Measurements from ENCODE around the gene CCDC51.

Gene CCDC51

DNA sequence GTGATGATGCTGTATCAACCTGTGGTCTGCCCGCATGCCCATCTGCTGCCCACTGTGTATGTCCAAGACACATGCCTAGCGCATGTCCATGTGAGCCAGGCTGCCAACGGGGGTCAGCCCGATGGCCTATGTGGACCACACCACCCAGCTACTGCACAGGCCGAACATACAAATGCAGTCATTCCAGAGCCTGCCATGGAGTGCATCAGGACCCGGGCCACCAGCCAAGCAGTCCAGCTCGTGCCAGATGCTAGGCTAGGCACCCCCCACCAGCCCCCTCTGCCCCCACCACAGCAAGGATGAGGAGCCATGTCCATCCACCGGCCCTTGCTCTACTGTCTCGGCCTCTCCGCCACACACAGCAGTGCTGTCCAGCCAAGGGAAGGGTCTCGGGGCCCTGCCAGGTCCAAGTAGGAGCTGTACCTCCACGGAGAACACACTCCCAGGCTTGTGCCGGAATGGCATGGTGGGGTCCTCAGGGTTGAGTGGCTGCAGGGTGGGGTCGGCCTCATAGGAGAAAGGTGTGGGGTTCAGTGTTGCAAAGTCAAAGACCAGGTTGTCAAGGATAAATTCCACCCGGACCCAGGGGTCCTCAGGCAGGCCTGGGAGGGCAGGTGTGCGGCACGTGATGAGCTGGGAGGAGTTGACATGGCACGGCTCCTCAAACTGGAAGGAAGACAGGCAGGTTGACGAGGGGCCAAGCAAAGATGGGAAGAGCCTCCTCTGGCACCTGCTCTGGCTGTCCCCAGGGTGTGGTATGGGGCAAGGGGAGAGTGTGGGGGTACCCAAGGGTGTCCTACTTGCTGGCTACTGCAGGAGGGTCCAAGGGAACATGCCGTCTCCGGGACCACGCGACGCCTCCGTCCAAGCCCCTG is 25.3 kb downstream of the CCDC51 start:
- DNase-seq (ENCODE audit: low read depth), result no peak
- TF ChIP-seq, protein P1, sequence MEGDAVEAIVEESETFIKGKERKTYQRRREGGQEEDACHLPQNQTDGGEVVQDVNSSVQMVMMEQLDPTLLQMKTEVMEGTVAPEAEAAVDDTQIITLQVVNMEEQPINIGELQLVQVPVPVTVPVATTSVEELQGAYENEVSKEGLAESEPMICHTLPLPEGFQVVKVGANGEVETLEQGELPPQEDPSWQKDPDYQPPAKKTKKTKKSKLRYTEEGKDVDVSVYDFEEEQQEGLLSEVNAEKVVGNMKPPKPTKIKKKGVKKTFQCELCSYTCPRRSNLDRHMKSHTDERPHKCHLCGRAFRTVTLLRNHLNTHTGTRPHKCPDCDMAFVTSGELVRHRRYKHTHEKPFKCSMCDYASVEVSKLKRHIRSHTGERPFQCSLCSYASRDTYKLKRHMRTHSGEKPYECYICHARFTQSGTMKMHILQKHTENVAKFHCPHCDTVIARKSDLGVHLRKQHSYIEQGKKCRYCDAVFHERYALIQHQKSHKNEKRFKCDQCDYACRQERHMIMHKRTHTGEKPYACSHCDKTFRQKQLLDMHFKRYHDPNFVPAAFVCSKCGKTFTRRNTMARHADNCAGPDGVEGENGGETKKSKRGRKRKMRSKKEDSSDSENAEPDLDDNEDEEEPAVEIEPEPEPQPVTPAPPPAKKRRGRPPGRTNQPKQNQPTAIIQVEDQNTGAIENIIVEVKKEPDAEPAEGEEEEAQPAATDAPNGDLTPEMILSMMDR (conservative IDR thresholded peaks at IDR 0.05; ENCODE audit: low read depth, low read length), result no peak
- no peak overlapping the region for H3K4me3 ChIP-seq (ENCODE audit: low read depth, low read length)

DNA sequence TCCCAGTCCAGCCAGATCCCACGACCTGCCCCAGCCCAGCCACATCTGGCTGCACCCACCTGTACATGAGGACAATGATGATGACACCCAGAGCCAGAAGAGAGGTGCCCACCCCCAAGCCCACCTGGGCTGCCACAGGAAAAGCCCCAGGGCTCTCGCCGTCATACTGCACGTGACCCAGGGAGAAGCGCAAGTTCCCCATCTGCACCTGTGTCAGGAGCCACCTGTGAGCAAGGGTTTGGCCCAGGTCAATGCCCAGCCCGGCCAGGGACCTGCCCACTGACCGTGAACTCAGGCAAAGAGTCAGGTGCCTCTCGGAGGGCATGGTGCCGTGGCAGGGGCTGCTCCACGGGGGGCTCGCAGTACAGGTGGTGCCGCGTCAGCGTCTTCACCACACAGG is 26.3 kb downstream of the CCDC51 start:
- TF ChIP-seq, protein P1 (conservative IDR thresholded peaks at IDR 0.05; ENCODE audit: low read depth, low read length), result no peak
- H3K4me3 ChIP-seq (ENCODE audit: low read depth, low read length), result no peak overlapping the region
- DNase-seq (ENCODE audit: low read depth), result no peak

DNA sequence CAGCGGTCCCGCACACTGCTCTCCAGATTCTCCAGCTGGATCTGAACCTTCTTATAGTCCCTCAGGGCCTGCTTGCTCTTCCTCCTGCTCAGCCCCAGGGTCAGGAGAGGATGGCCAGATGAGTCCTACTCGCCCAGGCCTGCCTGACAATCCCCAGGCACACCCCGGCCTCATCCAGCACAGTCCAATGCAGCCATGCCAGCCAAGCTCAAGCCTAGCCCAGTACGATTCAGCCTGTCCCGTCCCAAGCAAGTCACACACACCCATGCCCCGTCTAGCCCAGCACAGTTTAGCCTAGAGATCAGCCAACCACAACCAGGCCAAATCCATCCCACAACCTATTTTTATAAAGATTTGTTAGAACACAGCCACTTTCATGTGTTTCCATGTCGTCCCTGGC is 26.8 kb downstream of the CCDC51 start:
- H3K4me3 ChIP-seq (ENCODE audit: low read depth, low read length), result no peak overlapping the region
- no peak for DNase-seq (ENCODE audit: low read depth)
- TF ChIP-seq, protein P1 (conservative IDR thresholded peaks at IDR 0.05; ENCODE audit: low read depth, low read length), result no peak

DNA sequence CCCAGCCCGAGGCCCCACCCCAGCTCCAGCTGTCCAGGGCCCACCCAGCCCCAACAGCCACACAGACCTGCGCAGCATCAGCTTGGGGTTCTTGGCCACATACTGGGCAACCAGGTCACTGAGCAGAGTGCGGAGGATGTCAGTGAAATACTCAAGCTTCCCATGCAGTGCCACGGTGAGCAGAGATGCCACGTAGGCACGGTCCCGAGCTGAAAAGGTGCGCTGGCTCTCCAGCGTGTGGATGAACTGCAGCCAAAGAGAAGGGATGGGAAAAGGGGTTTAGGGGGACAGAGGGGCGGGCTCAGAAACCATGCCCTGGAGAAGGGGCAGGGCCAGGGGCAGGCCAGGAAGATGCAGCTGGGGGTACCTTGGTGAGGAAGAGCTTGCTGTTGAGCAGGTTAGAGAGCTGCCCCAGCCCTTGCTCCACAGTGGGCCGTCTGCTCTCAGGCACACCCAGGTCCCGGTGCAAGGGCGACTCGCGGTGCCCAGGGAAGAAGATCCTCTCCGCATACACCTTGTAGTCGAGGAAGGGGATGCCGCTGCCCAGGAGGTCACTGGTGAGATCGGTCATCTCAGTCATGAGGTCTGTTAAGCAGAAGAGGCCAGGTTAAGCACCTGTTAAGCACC is 27.4 kb downstream of the CCDC51 start:
- TF ChIP-seq, protein P1 (conservative IDR thresholded peaks at IDR 0.05; ENCODE audit: low read depth, low read length), result no peak
- no peak for DNase-seq (ENCODE audit: low read depth)
- no peak overlapping the region for H3K4me3 ChIP-seq (ENCODE audit: low read depth, low read length)

DNA sequence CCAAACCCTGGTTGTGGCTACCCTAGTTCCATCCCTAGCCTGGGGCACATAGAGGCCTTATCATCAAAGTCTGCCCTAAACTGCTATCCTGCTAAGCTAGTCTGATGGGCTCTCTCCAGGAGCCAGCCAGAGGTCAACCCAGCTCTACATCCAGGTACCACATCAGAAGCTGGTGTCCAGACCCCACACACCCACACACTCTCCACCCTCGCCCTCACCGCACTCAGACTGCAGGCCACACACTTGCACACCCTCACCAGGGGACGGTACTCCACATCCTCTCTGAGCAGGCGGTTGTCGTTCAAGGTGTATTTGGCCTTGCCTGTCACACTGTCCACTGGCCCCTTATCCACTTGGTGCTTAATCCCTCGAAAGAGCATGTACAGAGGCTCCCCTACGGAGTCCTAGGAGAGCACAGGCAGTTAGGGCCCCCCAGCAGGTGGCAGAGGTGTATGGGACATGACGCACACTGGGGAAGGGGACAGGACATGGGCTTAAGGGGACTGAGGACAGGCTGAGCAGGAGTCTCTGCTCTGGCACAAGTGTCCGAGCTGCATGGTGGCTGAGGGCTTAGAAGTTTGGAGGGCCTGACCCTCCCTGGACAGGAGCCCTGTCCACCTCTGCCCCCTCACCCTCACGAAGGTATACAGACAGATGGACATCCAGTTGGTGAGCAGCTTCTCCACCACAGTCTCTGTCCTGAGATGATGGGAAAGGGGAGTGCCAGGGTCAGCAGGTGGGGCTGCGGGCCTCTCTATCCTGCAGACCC is 28.1 kb downstream of the CCDC51 start:
- TF ChIP-seq, protein P1 (conservative IDR thresholded peaks at IDR 0.05; ENCODE audit: low read depth, low read length), result no peak
- H3K4me3 ChIP-seq (ENCODE audit: low read depth, low read length), result no peak overlapping the region
- DNase-seq (ENCODE audit: low read depth), result no peak

DNA sequence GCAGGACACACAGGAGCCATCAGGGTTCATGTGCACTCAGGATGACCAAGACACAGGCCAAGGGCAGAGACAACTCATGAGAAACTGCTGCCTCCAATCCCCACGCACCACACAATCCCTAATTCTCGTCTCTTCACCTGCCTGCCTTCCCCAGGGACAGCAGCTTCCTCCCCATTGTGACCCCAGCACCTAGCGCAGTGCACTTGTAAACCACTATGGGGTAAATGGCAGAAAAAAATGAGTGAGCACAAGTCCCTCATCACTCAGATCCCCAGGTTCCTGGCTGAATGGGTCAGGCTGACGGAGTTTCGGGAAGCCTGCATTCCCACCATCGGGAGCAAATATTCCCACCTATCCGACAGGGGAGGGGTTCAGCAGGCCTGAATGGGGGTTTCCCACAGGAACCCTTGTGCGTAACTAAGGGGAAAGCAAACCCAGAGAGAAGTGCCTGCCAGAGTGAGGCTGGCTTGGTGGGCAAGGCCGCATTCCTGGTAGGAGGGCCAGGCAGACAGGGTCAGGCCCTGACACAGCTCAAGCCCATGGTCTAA is 28.8 kb downstream of the CCDC51 start:
- H3K4me3 ChIP-seq (ENCODE audit: low read depth, low read length), result no peak overlapping the region
- no peak for DNase-seq (ENCODE audit: low read depth)
- TF ChIP-seq, protein P1 (conservative IDR thresholded peaks at IDR 0.05; ENCODE audit: low read depth, low read length), result no peak

Data from choroid plexus epithelial cell (primary cell).